ENCODE data around the gene PIAS1.
"Not testable (repeated sequence)": the region's sequence is repeated elsewhere in the genome, so short reads cannot be mapped to it uniquely, and the experiment has no call there.

The PIAS1 gene

DNA sequence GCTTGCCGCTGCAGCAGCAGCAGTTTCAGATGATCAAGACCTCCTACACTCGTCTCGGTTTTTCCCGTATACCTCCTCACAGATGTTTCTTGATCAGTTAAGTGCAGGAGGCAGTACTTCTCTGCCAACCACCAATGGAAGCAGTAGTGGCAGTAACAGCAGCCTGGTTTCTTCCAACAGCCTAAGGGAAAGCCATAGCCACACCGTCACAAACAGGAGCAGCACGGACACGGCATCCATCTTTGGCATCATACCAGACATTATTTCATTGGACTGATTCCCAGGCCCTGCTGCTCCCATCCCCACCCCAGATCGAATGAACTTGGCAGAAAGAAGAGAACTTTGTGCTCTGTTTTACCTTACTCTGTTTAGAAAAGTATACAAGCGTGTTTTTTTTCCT lies 133.4 kb downstream of the PIAS1 start:
- no peak for DNase-seq

DNA sequence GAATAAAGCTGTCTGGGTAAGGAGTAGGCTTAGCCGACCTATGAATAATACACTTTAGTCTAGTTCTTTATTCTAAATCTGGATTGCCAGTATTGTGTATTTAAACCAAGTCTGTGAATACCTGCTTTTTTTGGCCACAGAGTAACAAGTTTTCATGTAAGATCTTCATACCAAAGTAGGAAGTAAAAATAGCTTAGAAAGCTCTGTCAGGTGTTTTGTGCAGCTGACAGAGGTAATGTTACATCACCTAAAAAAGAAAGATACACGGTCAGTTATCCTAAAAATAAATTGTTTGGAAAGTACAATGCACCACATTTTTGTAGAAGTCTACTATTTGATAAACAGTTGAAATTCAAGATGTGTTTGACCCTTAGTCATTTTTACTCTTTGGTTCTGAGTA lies 134.5 kb downstream of the PIAS1 start:
- no peak for DNase-seq

DNA sequence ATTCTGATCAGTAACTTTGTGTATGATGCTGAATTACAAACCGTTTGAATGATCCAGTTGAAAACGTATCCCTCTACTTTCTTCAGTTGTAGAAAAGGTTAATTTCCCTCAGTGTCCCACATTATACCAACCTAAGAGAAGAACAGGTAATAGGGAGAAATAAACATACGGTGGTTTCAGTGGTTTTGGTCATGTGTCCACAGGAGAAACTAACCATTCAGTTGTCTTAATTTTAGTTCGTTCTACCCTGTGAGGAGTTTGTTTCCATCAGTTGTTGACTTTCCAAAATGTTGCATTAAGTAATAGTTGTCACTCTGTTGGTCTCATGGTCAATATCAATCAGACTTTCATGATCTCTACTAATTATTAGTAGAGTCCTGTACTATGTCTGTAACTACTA lies 135.9 kb downstream of the PIAS1 start:
- DNase-seq = no peak

DNA sequence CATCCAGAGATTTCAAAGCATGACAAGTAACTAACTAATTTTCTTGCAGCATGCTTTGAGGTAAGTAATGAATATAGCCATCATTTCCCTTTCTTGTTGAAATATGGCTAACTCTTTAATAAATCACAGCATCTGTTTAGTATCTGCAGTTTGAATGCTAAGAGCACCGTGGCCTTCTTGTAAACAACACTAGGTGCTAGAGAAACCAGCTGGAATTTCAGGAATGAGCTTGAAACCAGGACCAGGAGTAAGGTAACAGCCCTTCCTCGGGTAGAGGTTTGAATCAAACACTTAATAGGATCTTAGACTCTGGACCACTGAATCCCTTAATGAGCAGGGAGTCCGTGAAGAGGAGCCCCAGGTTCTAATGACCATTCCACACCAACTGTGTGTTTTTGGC lies 137.4 kb downstream of the PIAS1 start:
- DNase-seq = no peak

DNA sequence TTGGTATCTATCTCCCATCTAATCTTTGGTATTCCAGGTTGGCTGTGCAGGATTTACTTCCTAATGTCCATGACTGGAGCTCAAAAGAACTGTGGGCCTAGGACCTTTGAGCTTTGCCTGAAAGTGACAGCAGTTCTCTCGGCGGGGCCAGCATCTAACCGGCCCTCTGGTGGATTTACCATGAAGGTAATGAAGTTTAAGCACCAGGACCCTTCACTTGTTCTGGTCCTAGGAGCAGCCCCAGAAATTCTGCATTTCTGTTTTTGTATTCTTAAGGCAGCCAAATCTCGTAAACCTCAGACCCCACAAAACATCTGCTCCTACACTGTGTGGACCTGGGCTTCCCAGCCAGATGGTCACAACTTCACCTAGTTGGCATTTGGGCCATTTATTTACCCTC lies 138.0 kb downstream of the PIAS1 start:
- DNase-seq = no peak

DNA sequence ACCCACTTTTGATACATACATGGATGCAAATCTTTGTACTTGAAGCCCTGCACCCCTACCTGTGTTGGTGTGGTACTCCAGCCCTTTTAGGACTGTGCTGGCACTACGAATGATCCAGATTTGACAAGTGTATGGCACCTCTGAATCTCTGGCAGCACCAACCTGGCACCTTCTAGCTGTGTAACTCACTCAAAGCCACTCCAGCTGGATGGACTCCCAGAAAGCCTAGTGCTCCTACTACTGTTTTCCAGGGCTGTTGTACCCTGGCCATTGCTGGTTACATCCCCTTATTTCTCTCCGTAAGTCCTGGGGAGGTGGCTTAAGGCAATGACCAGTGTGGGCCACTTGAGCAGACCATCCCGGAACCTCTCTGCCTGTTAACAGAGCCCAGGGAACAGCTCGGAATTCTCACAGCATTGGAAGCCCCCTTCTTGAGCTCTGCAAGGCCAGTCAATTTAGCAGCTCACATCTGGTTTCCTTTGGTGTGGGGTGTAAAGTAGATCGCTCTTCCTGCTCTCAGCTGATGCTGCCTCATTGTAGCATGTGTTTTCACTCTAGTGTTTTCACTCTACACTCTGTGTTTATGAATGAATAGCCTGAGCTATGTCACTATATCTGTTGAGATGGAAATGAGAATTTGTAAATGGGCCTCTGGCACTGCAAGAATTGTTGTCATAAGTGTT lies 138.8 kb downstream of the PIAS1 start:
- no peak for DNase-seq

DNA sequence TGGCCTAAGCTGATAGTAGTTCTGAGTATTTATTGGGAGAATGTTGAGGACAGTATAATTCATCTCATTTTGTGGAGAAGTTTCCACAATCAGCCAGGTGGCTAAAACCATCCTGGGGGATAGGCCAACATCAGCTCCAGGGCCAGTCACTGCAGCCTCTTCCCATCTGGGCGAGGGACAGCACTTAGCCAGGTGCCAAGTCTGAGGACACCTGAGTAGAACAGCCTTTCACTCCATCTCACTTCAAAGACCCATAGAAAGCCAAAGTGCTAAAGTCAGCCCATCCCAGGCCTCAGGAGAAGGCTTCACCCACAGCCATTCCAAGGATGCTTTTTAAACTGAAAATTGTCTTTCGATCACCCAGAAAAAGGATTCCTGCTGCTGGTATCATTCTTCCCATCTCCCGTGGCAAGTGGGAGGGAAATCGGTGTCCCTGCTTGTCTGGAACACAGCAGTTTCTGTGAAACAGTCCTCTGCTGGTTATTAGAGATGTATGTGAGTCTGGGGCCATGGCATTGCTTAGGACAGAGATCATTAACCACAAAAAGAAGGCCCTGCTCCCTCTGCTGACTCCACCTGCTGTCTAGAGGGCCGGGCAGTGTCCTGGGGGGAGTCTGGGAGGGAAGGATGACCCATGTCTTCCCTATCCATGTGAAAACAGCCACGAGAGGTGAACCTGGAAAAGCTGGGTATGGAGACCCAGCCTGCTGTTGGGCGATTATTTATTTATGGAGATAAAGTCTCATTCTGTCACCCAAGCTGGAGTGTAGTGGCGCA lies 141.4 kb downstream of the PIAS1 start:
- DNase-seq = no peak

DNA sequence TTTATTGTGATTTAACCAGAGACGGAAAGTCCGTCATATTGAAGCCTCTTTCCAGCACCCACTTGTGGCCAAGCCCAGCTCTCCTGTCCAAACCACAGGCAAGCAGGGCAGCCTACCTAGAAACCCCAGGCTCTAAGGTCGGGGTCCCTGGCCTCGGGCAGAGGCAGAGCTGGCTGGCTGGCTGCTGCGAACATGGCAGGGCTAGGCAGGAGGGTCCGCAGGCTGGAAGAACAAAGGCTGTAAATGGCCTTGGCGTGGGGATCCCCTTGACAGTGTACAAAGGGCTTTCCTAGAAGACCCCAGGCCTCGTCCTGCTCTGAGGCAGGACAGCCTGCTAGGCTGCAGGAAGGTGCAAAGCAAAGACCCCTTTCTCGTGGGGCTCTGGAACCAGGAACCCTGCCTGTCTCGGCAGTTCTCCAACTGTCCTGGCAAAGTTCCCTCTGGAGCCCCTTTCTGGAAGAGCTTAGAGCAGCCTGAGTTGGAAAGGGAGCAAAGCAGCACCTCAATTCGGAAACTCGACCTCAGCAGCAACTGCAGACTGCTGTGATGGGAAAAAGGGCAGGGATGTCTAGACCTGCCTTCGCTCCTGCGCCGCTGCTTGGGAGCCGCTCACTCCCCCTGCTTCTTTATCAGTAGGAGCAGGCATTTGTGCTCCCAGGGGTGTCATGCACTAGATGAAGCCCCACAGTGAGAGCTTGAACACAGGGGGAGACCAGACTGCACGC lies 142.5 kb downstream of the PIAS1 start:
- no peak for DNase-seq

DNA sequence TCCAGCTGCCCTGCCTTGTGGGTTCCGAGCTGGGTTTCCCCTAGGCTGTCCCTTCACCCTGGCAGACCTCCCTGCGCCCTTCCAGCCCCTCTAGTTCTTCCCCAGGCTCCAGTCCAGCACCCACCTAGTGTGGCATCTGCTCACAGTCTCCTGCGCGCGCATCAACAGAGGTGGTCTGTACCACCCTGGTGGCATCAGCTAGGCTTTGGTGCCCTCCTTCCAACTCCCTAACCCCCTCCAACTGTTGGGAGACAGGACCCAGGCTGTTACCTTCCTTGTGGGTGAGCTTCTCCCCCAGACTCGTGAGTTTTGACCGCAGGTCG lies 143.0 kb downstream of the PIAS1 start:
- DNase-seq = no peak

DNA sequence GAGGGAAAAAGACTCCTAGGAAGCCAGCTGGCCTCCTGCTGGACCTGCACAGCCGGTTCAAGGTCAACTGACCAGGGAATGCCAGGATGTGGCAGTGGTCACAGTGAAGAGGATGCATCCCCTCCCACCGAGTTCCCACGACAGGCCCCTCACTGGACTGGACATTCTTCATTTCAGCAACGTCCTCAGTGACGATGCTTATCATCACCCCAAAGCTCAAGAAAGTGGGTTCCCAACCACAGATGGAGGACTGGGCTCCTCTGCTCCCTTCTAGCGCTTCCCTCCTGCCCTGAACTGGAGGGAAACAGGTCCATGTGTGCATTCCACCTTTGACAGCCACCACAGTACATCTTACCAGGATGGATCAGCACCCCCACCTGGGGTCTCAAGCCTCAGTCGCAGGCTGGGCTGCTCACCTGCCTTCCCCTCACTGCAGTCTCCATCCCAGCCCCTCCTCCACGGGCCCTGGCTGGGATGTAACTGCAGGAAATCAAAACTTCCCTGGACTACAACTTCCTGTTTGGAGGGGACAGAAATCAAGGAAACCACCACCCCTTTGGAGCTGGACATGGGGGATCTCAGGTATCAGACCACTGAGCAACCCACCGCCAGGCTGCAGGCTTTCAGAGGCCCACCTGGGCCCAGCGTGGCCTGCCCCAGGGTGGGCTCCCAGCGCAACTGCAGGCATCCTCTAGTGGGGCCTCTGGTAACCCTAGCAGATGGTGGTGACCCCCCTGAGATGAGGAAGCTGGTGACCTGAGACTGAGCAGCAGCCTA lies 143.7 kb downstream of the PIAS1 start:
- no peak for DNase-seq

DNA sequence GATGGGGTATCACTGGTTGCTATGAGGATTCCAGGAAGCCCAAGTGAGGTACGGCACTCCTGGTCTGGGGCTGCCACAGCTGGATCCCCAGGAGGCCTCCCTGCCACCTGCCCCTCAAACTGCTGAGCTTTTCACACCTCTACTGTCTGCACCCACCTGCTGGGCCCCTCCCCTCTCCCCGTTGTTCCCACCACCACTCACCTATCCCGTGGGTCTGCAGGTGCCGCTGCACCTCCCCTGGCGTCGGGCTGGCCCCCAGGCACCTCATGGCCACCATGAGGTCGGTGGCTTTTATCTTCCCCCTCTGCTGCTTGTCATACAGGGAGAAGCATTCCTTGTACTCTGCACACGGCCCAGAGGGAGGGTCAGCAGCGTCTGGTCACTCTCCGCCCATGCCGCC lies 145.2 kb downstream of the PIAS1 start:
- DNase-seq = no peak

DNA sequence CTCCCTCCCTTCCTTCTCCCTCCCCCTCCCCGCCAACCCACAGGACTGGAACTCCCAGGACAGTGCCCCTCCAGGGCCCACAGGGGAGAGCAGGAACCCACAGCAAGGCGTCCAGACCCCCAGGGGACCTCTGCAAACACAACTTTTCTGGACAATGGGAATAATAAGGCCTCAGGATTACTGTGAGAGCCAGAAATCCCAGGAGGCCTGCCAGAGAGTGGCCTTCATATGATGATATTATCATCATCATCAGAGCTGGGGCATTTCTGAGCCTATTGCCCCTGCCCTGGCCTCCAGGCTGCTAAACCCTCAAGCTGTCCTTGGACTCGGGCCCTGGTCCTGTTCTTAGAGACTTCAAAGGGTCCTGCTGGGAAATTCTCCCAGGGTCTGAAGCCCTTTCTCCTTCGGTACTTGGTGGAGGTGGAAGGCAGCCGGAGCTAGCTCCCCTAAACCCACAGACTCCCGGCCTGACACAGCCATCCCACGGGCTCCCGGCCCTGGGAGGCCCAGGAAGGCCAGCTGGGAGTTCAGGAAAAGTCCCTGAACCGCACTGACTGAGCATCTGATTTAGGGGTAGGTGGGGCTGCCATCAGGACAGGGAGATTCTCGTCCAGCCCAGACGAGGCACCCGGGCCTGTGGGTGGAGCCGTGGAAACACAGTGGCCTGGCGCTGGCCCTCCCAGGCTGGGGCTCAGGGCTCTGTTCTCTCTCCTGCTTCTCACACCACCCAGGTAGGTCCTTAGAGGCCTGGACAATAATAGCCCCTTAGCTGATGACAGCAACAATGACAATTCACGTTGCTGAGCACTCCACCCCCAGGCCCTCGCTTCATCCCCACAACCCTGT lies 146.1 kb downstream of the PIAS1 start:
- DNase-seq = no peak

DNA sequence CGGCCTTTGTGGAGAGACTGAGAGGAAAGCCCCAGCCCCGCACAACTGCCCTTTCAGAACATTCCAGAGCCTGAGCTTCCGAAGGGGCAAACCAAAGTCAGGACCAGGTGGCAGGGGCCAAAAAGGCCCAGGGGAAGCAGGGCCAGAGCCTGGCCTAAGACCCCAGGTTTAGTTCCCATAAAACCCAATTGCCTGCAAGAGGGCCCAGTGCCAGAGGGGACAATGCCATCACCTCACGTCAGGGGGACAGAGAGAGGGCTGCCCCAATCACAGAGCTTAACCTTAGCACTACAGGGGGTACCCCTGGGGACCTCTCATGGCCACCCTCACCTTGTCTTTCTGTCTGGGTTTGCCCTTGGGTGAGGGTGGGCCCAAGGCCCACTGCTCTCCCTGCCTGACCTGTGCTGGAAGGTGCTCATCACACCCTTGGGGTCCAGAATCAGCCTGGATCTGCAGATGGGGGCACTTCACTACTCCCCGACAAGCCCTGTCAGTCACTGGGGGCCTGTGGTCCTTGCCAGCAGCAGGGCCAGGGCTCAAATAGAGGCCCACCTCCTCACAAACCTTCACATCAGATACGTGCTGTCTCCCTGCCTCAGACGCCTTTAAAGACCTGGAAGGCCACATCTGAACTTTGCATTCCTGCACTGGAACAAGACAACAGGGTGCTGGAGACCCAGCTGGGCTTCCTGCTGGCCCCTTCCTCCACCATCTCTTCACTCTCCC lies 147.2 kb downstream of the PIAS1 start:
- DNase-seq = no peak

DNA sequence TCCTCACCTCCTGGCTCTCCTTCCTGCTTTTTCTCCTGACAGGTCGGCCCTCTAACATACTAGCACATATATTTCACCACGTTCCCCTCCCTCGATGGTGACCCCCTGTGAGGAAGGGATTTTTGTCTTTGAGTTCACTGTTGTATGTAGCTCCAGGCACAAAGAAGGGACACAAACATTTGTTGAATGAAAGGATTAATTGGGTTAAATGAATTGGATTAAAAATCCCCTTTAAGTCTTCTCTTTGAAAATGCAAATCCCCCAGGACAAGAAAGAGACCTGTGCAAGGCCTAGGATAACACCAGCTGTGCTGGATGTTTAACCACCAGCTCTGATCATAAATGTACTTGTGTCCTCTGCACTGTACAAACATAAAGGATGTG lies 147.8 kb downstream of the PIAS1 start:
- DNase-seq = no peak

DNA sequence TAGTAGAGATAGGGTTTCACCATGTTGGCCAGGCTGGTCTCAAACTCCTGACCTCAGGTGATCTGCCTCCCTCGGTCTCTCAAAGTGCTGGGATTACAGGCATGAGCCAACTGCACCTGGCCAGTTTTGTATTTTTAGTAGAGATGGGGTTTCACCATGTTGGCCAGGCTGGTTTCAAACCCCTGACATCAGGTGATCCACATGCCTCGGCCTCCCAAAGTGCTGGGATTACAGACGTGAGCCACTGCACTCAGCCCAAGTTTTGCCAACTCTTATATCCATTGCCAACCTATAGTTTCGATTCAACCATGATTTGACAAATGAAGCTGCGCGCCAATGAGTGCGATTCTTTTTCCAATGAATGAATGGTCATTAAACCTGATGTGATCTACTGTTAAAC lies 148.9 kb downstream of the PIAS1 start:
- DNase-seq = not testable (repeated sequence)

DNA sequence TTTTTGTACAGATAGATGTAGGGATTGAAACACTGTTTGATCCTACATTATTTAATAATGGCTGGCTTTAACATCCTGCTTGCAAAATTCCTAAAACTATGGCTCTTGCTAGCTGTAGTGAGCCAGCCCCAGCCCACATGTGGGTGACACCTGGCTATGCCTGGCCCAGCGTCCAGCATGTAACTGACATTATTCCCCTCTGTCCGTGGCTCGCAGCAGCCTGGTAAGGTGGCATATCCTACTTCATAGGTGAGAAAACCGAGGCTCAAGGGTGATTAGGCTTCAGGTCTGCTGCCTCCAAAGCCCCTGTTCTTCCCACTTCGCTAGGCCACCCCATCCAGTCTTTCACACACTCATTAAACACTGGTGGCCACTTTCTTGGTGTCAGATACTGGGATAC lies 149.4 kb downstream of the PIAS1 start:
- no peak for DNase-seq

DNA sequence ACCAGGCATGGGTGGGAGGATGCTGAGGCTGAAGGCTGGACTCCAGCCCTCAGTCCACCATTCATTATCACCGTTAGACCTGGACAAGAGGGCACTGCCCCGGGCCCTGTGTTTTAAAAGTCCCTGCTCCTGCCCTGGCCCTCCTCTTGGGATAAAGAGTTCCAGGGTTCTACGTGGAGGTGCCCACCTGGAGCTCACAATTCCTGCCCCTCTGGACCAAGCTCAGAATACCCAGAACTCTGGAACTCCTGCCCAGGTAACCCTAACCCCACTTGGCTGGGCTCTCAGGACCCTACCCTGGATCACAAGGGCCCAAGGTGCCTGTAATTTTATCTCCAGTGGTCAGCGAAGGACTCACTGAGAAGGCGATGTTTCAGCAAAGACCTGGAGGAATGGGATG lies 149.8 kb downstream of the PIAS1 start:
- DNase-seq = no peak

DNA sequence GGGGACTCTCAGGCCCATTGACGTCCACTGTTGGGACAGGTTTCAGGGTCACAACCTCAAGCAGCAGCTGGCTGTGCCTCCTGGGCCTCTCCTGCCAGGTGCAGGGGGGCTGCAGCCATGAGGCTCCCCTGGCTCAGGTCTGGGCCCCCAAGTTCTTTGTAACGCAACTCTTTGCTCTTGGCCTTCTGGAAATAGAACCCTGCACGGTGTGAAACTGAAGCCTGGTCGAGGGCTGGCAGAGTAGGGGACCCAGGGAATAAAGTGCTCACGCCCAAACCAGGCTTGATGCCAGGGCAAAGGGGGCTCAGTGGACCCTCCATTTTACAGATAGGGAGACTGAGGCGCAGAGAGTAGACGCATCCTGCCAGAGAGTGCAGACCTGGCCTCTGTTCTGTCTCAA lies 150.2 kb downstream of the PIAS1 start:
- DNase-seq = no peak

DNA sequence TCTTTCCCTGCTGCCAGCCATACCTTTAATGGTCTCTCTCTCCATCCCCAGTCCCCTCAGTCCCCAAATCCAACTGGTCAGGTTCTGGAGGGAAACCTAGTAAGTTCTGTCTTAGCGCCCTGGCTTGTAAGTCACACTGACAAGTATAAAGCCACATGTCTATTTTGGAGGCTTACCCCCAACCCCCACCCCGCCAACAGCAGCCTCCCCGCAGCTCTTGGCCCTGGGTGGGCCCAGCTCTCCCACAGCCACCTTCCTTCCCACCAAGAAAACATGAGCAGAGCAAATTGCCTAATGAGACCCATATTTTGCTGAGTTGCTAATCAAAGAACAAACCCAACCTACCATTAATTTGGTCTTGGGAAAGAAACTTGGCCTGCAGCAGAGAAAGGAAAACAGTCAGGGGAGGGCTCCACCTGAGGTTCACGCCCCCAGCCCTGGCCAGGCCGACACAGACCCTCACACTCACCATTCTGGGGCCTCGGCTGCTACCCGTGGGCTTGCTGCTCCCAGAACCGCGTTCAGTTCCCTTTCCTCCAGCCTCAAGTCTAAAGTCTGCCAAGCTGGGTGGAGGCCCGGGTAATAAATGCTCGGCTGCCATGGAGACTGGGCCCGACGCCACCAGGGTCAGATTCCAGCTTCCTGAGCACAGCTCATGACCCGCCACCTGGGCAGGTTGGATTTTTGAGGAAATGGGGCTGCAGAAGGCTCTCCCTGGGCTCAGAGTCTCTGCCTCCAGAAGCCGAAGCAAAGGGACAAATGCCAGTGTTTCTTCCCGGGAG lies 150.9 kb downstream of the PIAS1 start, which contains the start of gene CALML4:
Gene CALML4 (minus strand): TSS at position 557 of the 782 bp plus-strand sequence. CDS start 85 bp downstream, at position 472.
- DNase-seq = no peak

DNA sequence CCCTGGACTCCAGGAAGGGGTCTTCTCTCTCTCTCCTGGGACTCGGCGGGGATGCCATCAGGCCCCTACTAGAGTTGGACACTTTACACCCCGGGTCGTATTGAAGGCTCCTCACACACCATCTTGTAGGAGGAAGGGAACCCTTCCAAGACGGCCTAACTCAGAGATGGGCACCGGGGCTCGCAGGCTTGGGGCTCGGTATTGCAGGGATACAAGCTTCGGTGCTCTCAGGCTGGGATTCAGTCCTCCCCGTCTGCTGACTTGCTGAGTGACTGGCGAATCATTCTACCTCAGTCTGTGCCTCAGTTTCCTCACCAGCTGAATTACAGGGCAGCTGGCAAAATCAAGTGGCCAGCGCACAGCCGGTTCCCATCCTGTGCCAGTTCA lies 151.4 kb downstream of the PIAS1 start:
- DNase-seq = no peak

Measured in activated effector memory CD4-positive, alpha-beta T cell treated with Interleukin-2 at 50 U/mL for 16 hours (primary cell).